ENCODE data around the gene LGALS3.

- TF ChIP-seq CTCF (IDR thresholded peaks at IDR 0.05 in 4 of 5, conservative IDR thresholded peaks at IDR 0.05 in 1 of 5) = no peak
- no peak for TF ChIP-seq POLR2A (IDR thresholded peaks at IDR 0.05)
Observed at GRCh38 chr14:55157080-55157479, 28.0 kb downstream of the LGALS3 start.

Data from gastrocnemius medialis (tissue), 4 donors.